GM15510 (cell line): ENCODE measurements around the gene PPP1CA.

Experiments
- POLR2A ChIP-seq: IDR thresholded peaks from 3 replicates; pipeline ENCODE4 v1.6.1; 2011; ENCODE audit warnings: borderline replicate concordance; ENCODE audit not compliant: insufficient read length; ENCODE audit errors: extremely low read depth

Gene PPP1CA

GRCh38 chr11:67400942-67401494 is 640 bp downstream of the PPP1CA start:
- TF ChIP-seq POLR2A: no peak

DNA sequence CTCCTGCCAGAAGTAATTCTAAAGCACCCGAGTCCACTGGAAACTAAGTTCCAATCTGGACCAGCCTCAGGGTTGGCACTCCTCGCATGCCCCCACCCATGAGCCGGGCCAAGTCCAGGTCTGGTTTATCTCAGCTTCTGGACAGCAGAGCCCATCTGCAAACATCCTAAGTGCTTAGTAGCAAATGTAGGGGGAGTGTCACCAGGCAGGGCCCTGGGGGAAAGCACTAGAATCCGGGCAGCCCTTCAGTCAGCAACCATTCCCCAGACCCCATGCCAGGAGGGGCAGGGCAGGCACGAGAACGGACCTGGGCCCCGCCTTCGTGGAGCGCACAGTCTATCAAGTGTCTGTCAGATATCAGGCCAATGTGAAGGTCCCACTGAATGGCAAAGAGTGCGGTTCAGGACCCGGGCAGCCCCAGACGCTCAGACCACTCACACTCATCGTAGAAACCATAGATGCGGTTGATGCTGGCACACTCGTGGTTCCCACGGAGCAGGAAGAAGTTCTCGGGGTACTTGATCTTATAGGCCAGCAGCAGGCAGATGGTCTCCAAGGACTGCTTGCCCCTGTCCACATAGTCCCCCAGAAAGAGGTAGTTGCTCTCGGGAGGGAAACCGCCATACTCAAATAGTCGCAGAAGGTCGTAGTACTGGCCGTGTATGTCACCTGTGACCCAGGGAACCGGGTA is 1.3 kb downstream of the PPP1CA start:
- no peak for TF ChIP-seq POLR2A

DNA sequence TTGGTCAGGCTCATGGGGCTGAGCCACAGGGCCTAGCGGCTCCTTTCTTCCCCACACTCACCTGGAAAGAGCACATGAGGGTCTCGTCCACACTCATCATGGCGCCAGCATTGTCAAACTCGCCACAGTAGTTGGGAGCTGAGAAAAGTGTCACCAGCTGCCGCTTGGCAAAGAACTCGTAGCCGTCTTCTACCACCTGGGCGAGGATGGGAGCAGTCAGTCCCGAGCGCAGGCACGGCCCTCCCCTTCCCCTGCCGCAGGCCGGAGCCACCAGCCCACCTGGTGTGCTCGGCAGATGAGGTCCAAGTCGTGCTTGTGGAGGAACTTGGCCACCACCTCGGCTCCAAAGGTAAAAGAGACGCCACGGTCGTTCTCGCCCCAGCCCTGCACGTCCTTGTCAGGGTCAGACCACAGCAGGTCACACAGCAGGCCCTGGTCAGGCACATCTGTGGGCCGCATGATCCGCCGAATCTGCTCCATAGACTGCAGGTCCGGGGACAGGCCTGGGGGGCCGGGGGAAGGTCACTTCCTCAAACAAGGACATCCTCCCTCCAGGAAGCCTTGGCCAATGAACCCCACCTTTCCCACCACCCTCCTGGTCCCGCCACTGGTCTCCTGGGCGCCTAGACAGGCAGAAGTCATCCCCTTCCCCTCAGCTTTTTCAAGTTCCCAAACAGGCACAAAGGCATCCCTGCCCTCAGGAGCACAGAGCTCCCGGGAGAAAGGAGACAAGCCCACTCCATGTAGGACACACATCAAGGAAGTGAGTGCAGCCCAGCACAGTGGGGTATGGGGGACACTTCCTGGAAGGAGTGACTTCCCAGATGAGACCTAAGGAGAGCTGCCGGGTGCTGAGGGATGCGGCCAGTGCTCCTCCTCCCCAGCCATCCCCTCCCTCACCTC is 2.7 kb downstream of the PPP1CA start:
- no peak for TF ChIP-seq POLR2A

DNA sequence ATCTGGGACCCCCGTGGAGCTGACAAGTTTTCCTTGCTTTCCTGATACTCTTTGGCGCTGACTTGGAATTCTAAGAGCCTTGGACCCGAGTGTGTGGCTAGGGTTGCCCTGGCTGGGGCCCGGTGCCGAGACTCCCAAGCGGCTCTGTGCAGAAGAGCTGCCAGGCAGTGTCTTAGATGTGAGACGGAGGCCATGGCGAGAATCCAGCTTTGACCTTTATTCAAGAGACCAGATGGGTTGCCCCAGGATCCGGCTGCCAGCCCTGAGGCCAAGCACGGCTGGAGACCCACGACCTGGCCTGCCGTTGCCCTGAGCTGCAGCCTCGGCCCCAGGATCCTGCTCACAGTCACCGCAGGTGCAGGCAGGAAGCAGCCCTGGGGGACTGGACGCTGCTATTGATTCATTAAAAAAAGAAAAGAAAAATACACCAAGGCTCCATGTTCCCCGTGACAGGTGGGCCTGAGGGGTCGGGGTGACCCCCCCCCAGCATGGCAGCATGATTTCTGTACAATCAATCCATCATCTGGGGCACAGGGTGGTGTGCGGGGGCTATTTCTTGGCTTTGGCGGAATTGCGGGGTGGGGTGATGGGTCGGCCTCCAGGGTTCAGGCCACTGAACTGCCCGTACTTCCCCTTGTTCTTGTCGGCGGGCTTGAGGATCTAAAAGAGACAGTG is 3.5 kb downstream of the PPP1CA start:
- no peak for TF ChIP-seq POLR2A

DNA sequence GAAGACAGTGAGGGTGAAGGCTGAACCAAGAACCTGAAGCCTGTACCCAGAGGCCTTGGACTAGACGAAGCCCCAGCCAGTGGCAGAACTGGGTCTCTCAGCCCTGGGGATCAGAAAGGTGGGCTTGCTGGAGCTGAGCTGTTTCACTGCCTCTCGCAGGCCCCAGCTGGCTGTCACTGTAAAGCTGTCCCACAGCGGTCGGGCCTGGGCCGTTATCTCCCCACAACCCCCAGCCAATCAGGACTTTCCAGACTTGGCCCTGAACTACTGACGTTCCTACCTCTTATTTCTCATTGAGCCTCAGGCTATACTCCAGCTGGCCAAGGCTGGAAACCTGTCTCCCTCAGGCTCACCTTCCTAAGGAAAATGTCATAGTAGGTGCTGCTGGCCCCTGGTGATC is 4.1 kb downstream of the PPP1CA start:
- no peak for TF ChIP-seq POLR2A

DNA sequence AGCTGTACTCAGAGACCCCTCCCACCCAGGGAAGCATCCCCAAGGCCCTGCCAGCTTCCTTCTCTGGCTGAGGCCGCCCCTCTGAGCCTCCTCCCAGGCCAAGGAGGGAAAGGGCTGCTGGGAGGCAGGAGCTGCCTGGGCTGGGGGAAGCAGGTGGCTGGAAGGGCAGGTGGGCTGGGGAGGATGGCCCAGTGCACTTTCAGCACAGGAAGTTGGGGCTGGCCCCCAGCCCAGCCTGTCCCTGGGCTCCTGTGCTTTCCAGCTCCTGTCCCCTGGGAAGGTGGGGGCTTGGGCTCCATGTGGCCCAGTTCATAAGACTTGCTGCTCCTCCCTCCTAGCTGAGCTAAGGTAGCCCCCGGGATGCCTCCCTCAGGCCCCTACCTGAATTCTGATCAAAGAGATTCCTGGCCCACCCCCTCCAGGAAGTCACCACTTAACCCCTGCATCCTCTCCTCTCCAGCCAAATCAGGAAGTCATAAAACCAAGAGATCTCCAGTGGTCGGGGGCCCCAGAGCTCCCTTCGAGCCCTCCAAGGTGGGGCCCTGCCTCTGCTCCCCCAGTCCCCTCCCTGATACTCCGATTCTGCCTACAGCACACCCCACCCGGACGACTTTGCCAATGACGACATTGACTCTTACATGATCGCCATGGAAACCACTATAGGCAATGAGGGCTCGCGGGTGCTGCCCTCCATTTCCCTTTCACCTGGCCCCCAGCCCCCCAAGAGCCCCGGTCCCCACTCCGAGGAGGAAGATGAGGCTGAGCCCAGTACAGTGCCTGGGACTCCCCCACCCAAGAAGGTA is 4.9 kb downstream of the PPP1CA start:
- no peak for TF ChIP-seq POLR2A

DNA sequence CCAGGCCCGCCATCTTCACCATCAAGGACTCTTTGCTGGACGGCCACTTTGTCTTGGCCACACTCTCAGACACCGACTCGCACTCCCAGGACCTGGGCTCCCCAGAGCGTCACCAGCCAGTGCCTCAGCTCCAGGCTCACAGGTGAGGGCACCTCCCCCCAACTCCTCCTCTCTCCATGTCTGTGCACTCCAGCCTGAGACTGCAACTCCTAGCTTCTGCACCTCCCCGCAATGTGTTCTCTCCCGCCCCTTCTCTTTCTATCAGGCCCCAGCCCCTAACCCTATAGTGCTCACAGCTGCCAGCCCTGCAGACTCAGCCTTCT is 5.4 kb downstream of the PPP1CA start:
- TF ChIP-seq POLR2A: no peak

GRCh38 chr11:67395555-67396258 is 6.0 kb downstream of the PPP1CA start:
- no peak for TF ChIP-seq POLR2A

GRCh38 chr11:67393990-67394389 is 7.7 kb downstream of the PPP1CA start:
- no peak for TF ChIP-seq POLR2A

DNA sequence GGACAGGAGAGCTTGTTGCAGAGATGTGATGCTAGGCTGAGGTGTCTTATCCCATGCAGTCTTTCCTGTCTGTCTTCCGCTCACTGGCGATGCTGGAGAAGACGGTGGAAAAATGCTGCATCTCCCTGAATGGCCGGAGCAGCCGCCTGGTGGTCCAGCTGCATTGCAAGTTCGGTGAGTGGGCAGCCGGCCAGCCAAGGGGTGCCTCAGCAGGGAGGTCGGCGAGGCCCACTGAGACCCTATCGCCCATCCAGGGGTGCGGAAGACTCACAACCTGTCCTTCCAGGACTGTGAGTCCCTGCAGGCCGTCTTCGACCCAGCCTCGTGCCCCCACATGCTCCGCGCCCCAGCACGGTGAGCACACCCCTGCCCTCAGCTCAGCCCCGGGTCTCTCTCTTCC is 8.2 kb downstream of the PPP1CA start:
- no peak for TF ChIP-seq POLR2A

- TF ChIP-seq POLR2A: no peak
These were observed 9.4 kb downstream of the PPP1CA start for GRCh38 chr11:67392183-67392715.

- TF ChIP-seq POLR2A: peak; percentile 81
These were observed 10.1 kb downstream of the PPP1CA start, which contains the start of gene RAD9A for GRCh38 chr11:67391304-67392182. RAD9A (plus strand) TSS chr11:67391986; CDS start chr11:67392045, 59 bp downstream.

DNA sequence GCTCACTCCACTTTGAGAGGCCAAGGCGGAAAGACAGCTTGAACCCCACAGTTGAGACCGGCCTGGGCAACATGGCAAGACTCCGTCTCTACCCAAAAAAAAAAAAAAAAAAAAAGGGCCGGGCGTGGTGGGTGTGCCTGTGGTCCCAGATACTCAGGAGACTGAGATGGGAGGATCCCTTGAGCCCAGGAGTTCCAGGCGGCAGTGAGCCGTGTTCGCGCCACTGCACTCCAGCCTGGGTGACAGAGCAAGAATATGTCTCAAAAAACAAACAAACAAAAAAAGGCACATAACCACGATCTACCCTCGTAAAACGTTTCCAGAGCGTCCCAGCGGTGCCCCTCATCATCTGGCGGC is 10.7 kb downstream of the PPP1CA start:
- TF ChIP-seq POLR2A: no peak

DNA sequence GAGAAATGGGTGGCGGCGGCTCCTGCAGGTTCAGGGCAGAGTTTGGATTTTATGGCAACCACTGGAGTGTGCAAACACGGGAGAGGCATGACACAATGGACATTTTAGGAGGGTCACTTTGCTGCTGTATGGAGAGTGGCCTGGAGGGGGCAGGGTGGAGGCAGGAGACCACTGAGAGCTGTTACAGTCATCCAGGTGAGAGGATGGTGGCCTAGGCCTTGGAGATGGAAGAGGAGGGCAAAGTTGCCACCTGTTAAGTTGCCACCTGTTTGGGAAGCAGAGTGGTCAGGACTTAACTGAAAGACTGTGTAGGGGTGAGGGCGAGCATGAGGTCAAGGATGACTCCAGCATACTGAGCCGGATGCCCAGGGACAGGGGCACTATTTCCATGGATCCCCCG is 12.2 kb downstream of the PPP1CA start:
- TF ChIP-seq POLR2A: no peak
